HepG2 (cell line): ENCODE measurements around the gene MTCH1. TPM values are rescaled to one million over a fixed set of nuclear protein-coding genes. Genes with fewer than 3 reads are reported as not detected.
A peak's percentile ranks its signal among the peaks of the same experiment; 100 is the strongest.

Experiments used
- AGO1 ChIP-seq: fragments of 200-400 bp; formaldehyde crosslinking; IDR thresholded peaks from 2 replicates; pipeline ENCODE4 v1.6.1; 2017; ENCODE audit warnings: mild to moderate bottlenecking, low read depth, low read length, moderate library complexity; ENCODE audit not compliant: poor library complexity, severe bottlenecking
- CEBPZ ChIP-seq: IDR thresholded peaks from 2 replicates; pipeline ENCODE4 v1.6.1; 2012; ENCODE audit warnings: low read length, improper control_type of control experiment
- DBP ChIP-seq: sonication (generic); formaldehyde crosslinking; IDR thresholded peaks from 2 replicates; pipeline ENCODE4 v1.4.0; 2020; ENCODE audit warnings: missing genetic modification reagents; ENCODE audit errors: not compliant biosample characterization
- HNRNPH1 ChIP-seq: fragments of 200-400 bp; formaldehyde crosslinking; optimal IDR thresholded peaks from 2 replicates; pipeline ENCODE3; 2017; ENCODE audit warnings: mild to moderate bottlenecking, low read depth, low read length
- KLF13 ChIP-seq: sonication (generic); formaldehyde crosslinking; IDR thresholded peaks from 2 replicates; pipeline ENCODE4 v1.4.0; 2020; ENCODE audit warnings: mild to moderate bottlenecking, missing genetic modification reagents
- RFXANK ChIP-seq: IDR thresholded peaks from 2 replicates; pipeline ENCODE4 v1.6.1; 2016
- SRY ChIP-seq: sonication (generic); formaldehyde crosslinking; IDR thresholded peaks from 2 replicates; pipeline ENCODE4 v1.8.0; 2022; ENCODE audit warnings: mild to moderate bottlenecking, missing genetic modification reagents
- TBP ChIP-seq: sonication (generic); formaldehyde crosslinking; IDR thresholded peaks from 2 replicates; pipeline ENCODE4 v1.5.0; 2020; ENCODE audit warnings: missing genetic modification reagents
- ZEB1 ChIP-seq: IDR thresholded peaks from 2 replicates; pipeline ENCODE4 v1.6.1; 2012; ENCODE audit warnings: mild to moderate bottlenecking, low read depth, inconsistent platforms; ENCODE audit not compliant: insufficient replicate concordance
- ZFP62 ChIP-seq: sonication (generic); formaldehyde crosslinking; IDR thresholded peaks from 2 replicates; pipeline ENCODE4 v1.4.0; 2020; ENCODE audit warnings: missing genetic modification reagents
- ZNF350 ChIP-seq: sonication (generic); formaldehyde crosslinking; IDR thresholded peaks from 2 replicates; pipeline ENCODE4 v1.4.0; 2020; ENCODE audit warnings: mild to moderate bottlenecking, low read depth, missing genetic modification reagents, borderline replicate concordance
- ZNF546 ChIP-seq: sonication (generic); formaldehyde crosslinking; conservative IDR thresholded peaks from 2 replicates; pipeline ENCODE4 v1.8.1; 2023; ENCODE audit warnings: mild to moderate bottlenecking, missing genetic modification reagents
- polyA plus RNA-seq, 8 experiments: library from polyadenylated mRNA; depleted of rRNA in 3 of 8; stranded (reverse) in 7 of 8; unstranded in 1 of 8; fragments of >200 nt; fragmentation: Illumina TruSeq in 4 of 8; extraction: Trizol in 4 of 8; gene quantifications; 2 replicates each; pipeline versions ENCODE4 v1.2.1 to v1.2.3, GENCODE V29; 2011 to 2016; ENCODE audit warnings: low read depth in 4 of 8, missing spikeins in 1 of 8, mixed read lengths in 1 of 8; ENCODE audit not compliant: insufficient read depth in 1 of 8
- total RNA-seq, 5 experiments: library from RNA; depleted of rRNA; stranded (reverse); fragments of >200 nt; fragmentation: Illumina TruSeq; extraction: Trizol; gene quantifications; 2 replicates each; pipeline ENCODE4 v1.2.3, GENCODE V29; 2016; ENCODE audit warnings: low read depth in 1 of 5

MTCH1 gene
- total and polyA plus RNA-seq, 2 of the 13 experiments (the other 11 are each of a cell fraction or from before 2014, with no cell fraction given): 86.2 to 144 TPM

DNA sequence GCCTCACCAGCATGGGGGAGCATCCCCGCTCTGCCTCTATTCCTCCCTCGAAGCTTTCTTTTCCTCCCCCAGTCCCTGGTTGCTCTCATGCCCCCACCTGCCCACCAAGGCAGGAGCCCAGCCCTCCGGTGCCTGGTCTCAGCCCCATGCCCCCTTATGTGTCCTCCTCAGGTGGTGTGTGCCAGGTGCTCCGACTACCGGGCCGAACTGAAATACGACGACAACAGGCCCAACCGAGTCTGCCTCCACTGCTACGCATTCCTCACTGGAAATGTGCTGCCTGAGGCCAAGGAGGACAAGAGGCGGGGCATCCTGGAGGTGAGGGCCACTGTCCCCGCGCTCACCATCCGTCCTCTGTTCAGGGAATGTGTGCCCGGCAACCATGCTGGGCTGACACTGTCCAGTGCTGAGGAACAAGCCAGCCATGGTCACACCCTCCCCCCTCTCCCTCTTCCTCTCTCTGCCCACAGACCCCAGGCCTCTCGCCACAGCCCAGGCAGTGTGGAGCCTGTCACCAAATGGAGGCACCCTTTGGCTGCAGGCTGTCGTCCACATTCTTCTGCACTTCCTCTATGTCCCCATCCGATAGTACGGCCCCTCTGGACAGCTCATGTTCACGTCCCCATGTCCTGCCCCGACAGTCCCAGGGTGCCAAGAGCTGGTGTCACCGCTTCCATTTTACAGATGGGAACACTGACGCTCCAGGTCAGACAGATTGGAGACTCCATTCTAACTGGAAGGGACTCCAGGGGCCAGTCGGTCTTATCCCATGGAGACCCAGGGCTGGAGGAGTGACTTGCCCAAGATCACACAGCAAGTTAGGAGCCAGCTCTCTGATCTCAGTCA is 39.8 kb upstream of the MTCH1 start (continued):
- TF ChIP-seq HNRNPH1 (no peak), CEBPZ (no peak), ZNF546 (CRISPR knock-in tag) (no peak), DBP (CRISPR knock-in tag) (no peak), AGO1 (no peak), ZFP62 (CRISPR knock-in tag) (no peak), TBP (CRISPR knock-in tag) (no peak), RFXANK (CRISPR knock-in tag) (no peak), SRY (CRISPR knock-in tag) (no peak), ZEB1 (no peak), KLF13 (no peak), ZNF350 (CRISPR knock-in tag) (0 out of 2 replicates have a peak, but pooled peaks have one; percentile 31)
